ENCODE results near the gene COMMD4. TPM values are rescaled to one million over a fixed set of nuclear protein-coding genes. Genes with fewer than 3 reads are reported as not detected.
A peak's percentile ranks its signal among the peaks of the same experiment; 100 is the strongest.

Gene COMMD4
- polyA plus RNA-seq, 1 of the 3 experiments (the other 2 are of a cell fraction) = 223 TPM

DNA sequence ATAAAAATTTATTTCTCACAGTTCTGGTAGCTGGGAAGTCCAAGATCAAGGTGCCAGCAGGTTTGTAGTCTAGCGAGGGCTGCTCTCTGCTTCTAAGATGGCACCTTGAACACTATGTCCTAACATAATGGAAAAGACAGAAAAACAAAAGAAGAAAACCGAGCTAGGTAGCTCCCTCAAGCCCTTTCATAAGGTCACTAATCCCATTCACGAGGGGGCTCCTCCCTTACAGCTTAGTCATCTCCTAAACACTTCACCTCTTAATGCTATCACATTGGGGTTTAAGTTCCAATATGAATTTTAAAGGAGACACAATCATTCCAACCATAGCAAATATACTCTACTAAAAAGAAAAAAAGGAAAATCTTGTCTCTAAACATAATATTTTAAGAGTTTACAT is 29.7 kb upstream of the COMMD4 start:
- Histone ChIP-seq H3K79me2 (ENCODE audit: insufficient read depth) (no peaks in the 10 kb centered on the region), H2AFZ (ENCODE audit: low read depth) (no peak overlapping the region), H3K27ac (ENCODE audit: low read depth in 2 of 2, low read length in 1 of 2) (no peak overlapping the region), H3K36me3 (replicated peaks in 1 of 2; ENCODE audit: control insufficient read depth in 1 of 2, insufficient read depth in 2 of 2, low read length in 1 of 2) (no peaks in the 10 kb centered on the region), H3F3A (replicated peaks; ENCODE audit: insufficient read depth) (no peaks in the 10 kb centered on the region), H3K9me3 (no peaks in the 10 kb centered on the region), H3K9ac (no peak overlapping the region), H3K27me3 (ENCODE audit: insufficient read depth) (peaks cover 31% of the 10 kb centered on the region; the same call in 1 of the 2 replicates), H3K4me2 (no peak overlapping the region), H4K20me1 (ENCODE audit: insufficient read depth) (no peaks in the 10 kb centered on the region), H3K9me2 (no peaks in the 10 kb centered on the region), H3K4me3 (ENCODE audit: low read depth in 2 of 2, low read length in 1 of 2) (no peak overlapping the region), H3K4me1 (ENCODE audit: control insufficient read depth in 1 of 2, insufficient read depth in 2 of 2, low read depth in 1 of 2, low read length in 1 of 2) (no peaks in the 10 kb centered on the region)
- DNase-seq = no peak
- TF ChIP-seq ELF1 (IDR thresholded peaks at IDR 0.05) (no peak), SMC3 (IDR thresholded peaks at IDR 0.05; ENCODE audit: low read depth, low read length) (no peak), CHD2 (IDR thresholded peaks at IDR 0.05; ENCODE audit: low read length, partially characterized antibody) (no peak)
- POLR2A ChIA-PET = no interaction called here
- 12% methylated on average over 3 of the region's 3 CpGs for WGBS (ENCODE audit: low lambda C conversion rate)
- CTCF ChIA-PET = interaction anchor here (1.3 to 1.8 kb wide), 3 partner anchors 102 to 277 kb away, joined by 3 to 4 read pairs (median 4); no protein-coding TSS in a partner anchor

DNA sequence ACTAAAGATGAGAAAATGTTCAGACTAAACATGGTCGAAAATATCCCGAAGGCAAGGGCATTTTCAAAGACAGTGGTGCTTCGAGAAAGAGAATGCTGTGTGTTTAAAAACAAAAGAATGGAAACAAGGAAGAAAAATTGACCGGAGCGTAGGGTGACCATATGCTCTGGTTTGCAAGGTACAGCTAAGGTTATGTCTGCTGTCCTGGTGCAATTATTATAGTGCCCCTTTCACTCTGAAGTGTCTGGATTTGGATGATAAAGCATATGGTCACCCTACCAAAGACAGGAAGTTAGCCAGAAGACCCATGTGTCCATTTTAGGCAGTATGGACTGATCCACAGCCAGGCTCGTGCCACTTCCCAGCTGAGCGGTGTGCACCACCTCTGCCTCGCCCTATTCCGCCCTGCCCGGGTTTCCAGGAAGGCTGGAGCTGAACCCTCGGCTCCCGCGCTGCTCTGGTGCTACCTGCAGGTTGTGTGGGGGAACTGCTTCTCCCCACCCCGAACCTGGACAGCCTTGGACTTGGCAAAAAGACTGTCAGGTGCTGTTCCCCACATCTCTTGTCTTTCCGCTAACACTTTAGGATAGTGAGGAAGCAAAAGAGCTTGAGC is 28.0 kb upstream of the COMMD4 start:
- DNase-seq = peak; percentile 69
- POLR2A ChIA-PET = interaction anchor here (1.2 kb wide), 1 partner anchor 313 kb away, joined by 3 read pairs; no protein-coding TSS in a partner anchor
- peaks cover 31% of the 10 kb centered on the region; the same call in 1 of the 2 replicates for H3K27me3 ChIP-seq (ENCODE audit: insufficient read depth)
- no peaks in the 10 kb centered on the region for H3K4me1 ChIP-seq (ENCODE audit: control insufficient read depth in 1 of 2, insufficient read depth in 2 of 2, low read depth in 1 of 2, low read length in 1 of 2)
- no peaks in the 10 kb centered on the region for H3F3A ChIP-seq (replicated peaks; ENCODE audit: insufficient read depth)
- no peak overlapping the region for H3K27ac ChIP-seq (ENCODE audit: low read depth in 2 of 2, low read length in 1 of 2)
- no peaks in the 10 kb centered on the region for H3K79me2 ChIP-seq (ENCODE audit: insufficient read depth)
- CTCF ChIA-PET = interaction anchor here (0.6 to 2.0 kb wide), 5 partner anchors 14 to 421 kb away, joined by 3 to 8 read pairs (median 4); no protein-coding TSS in a partner anchor
- H3K36me3 ChIP-seq (replicated peaks in 1 of 2; ENCODE audit: control insufficient read depth in 1 of 2, insufficient read depth in 2 of 2, low read length in 1 of 2) = no peaks in the 10 kb centered on the region
- H3K9me3 ChIP-seq = no peaks in the 10 kb centered on the region
- no peak overlapping the region for H3K9ac ChIP-seq
- H4K20me1 ChIP-seq (ENCODE audit: insufficient read depth) = no peaks in the 10 kb centered on the region
- no peak overlapping the region for H3K4me2 ChIP-seq
- H3K9me2 ChIP-seq = no peaks in the 10 kb centered on the region
- 41% methylated on average over 14 of the region's 15 CpGs for WGBS (ENCODE audit: low lambda C conversion rate)
- no peak overlapping the region for H2AFZ ChIP-seq (ENCODE audit: low read depth)
- no peak overlapping the region for H3K4me3 ChIP-seq (ENCODE audit: low read depth in 2 of 2, low read length in 1 of 2)
- TF ChIP-seq RAD21 (IDR thresholded peaks at IDR 0.05; ENCODE audit: low read length) (peak; percentile 55), CTCF (IDR thresholded peaks at IDR 0.05) (peak; percentile 32; the same call in 1 of the 2 replicates), RFX5 (IDR thresholded peaks at IDR 0.05; ENCODE audit: low read length) (no peak)

DNA sequence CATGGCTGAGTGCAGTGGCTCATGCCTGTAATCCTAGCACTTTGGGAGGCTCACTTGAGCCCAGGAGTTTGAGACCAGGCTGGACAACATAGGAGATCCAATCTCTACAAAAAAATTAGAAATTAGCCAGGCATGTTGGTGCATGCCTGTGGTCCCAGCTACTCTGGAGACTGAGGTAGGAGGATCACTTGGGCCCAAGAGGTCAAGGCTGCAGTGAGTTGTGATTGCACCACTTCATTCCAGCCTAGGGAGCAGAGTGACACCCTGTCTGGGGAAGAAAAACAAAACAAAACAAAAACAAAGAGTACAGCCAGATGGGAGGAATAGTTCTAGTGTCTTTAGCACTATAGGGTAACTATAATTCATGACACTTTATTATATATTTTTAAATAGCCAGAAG is 26.2 kb upstream of the COMMD4 start:
- Histone ChIP-seq H3K4me1 (ENCODE audit: control insufficient read depth in 1 of 2, insufficient read depth in 2 of 2, low read depth in 1 of 2, low read length in 1 of 2) (no peaks in the 10 kb centered on the region), H3K27me3 (ENCODE audit: insufficient read depth) (peaks cover 28% of the 10 kb centered on the region; the same call in 1 of the 2 replicates), H3K36me3 (replicated peaks in 1 of 2; ENCODE audit: control insufficient read depth in 1 of 2, insufficient read depth in 2 of 2, low read length in 1 of 2) (no peaks in the 10 kb centered on the region), H4K20me1 (ENCODE audit: insufficient read depth) (no peaks in the 10 kb centered on the region), H3F3A (replicated peaks; ENCODE audit: insufficient read depth) (no peaks in the 10 kb centered on the region), H3K79me2 (ENCODE audit: insufficient read depth) (no peaks in the 10 kb centered on the region), H3K27ac (ENCODE audit: low read depth in 2 of 2, low read length in 1 of 2) (no peak overlapping the region), H3K9ac (no peak overlapping the region), H3K4me3 (ENCODE audit: low read depth in 2 of 2, low read length in 1 of 2) (no peak overlapping the region), H3K9me3 (no peaks in the 10 kb centered on the region), H3K4me2 (no peak overlapping the region), H2AFZ (ENCODE audit: low read depth) (no peak overlapping the region), H3K9me2 (no peaks in the 10 kb centered on the region)
- POLR2A ChIA-PET = no interaction called here
- CTCF ChIA-PET = no interaction called here
- DNase-seq = no peak
- TF ChIP-seq ZBTB33 (IDR thresholded peaks at IDR 0.05; ENCODE audit: borderline replicate concordance, low read depth) (no peak), GABPA (IDR thresholded peaks at IDR 0.05; ENCODE audit: low read depth) (no peak), YY1 (IDR thresholded peaks at IDR 0.05; ENCODE audit: low read depth) (no peak), JUND (IDR thresholded peaks at IDR 0.05) (no peak), ELF1 (IDR thresholded peaks at IDR 0.05) (no peak), PBX3 (IDR thresholded peaks at IDR 0.05) (no peak), RCOR1 (IDR thresholded peaks at IDR 0.05; ENCODE audit: low read length) (no peak), GATA2 (CRISPR knock-in tag; IDR thresholded peaks at IDR 0.05) (no peak)
- TF ChIP-seq, protein P1, sequence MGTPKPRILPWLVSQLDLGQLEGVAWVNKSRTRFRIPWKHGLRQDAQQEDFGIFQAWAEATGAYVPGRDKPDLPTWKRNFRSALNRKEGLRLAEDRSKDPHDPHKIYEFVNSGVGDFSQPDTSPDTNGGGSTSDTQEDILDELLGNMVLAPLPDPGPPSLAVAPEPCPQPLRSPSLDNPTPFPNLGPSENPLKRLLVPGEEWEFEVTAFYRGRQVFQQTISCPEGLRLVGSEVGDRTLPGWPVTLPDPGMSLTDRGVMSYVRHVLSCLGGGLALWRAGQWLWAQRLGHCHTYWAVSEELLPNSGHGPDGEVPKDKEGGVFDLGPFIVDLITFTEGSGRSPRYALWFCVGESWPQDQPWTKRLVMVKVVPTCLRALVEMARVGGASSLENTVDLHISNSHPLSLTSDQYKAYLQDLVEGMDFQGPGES (IDR thresholded peaks at IDR 0.05; ENCODE audit: low read depth, low read length) = no peak
- TF ChIP-seq, protein P2, sequence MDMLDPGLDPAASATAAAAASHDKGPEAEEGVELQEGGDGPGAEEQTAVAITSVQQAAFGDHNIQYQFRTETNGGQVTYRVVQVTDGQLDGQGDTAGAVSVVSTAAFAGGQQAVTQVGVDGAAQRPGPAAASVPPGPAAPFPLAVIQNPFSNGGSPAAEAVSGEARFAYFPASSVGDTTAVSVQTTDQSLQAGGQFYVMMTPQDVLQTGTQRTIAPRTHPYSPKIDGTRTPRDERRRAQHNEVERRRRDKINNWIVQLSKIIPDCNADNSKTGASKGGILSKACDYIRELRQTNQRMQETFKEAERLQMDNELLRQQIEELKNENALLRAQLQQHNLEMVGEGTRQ (IDR thresholded peaks at IDR 0.05; ENCODE audit: borderline replicate concordance, low read depth, low read length) = no peak

Measured in SK-N-SH (cell line).